HG02759 (cell line): ENCODE data around the gene FFAR2.
"Not testable (repeated sequence)": the region's sequence is repeated elsewhere in the genome, so short reads cannot be mapped to it uniquely, and the experiment has no call there.

Experiments used
- ATAC-seq: cut with Tn5 transposase; IDR thresholded peaks from one replicate; pipeline ENCODE4 v1.9.1; 2021; ENCODE audit warnings: mild to moderate bottlenecking, moderate library complexity; ENCODE audit not compliant: unreplicated experiment

FFAR2 gene

DNA sequence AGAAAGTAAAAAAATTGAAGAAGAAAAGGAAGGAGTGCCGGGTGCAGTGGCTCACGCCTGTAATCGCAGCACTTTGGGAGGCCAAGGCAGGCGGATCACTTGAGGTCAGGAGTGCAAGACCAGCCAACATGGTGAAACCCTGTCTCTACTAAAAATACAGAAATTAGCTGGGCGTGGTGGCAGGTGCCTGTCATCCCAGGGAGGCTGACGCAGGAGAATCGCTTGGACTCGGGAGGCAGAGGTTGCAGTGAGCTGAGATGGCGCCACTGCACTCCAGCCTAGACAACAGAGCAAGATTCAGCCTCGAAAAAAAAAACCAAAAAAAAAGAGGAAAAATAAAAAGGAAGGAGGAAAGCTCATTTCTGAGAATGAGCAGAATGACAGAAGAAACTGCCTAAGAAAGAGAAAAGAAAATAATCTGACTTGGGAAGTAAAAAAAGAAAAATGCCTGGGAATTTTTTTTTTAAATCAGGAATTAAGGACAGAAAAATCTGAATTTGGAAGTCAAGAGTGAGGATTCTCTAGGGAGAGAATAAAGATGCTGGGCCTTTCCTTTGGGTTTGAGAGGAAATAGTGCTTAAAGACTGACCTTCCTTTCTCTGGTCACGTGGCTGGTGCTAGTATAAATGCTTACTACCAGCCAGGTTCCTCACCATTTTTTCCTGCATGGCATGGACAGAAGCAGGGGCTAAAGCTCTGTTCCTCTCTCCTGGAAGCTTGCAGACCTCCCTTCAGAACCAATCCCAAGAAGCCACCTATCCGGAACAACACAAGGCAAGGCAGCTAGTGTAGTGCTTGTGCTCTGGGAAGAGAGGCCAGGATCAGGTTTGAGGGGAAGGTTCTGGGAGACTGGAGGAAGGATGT, at the start of gene FFAR2:
TSS of gene FFAR2 (plus strand) at position 652 of the 864 bp plus-strand sequence. CDS start 1,458 bp downstream, outside the sequence.
- no peak for ATAC-seq

DNA sequence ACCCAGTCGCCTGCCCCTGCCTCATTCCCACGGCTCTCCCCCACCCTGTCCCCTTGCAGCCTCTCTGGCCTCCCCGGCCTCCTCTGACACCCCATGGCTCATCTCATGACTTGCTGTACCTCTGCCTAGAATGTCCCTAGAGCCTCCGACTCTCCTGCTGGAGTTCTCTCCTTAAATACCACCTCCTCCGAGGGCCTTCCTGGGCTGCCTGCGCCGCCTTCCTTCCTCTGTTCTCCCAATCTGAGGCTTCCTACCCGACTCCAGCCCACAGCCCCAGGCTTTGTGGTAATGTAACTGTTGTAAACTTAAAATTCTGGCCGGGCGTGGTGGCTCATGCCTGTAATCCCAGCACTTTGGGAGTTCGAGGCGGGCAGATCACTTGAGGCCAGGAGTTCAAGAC, 49.5 kb upstream of the FFAR2 start:
- ATAC-seq: no peak

GRCh38 chr19:35399231-35399630, 48.8 kb upstream of the FFAR2 start:
- ATAC-seq: no peak

- ATAC-seq: no peak
These were observed 47.9 kb upstream of the FFAR2 start for GRCh38 chr19:35399948-35400772.

- ATAC-seq: no peak
These were observed 47.3 kb upstream of the FFAR2 start for GRCh38 chr19:35400773-35401100.

- ATAC-seq: not testable (repeated sequence)
These were observed 46.6 kb upstream of the FFAR2 start for GRCh38 chr19:35401416-35401815.

DNA sequence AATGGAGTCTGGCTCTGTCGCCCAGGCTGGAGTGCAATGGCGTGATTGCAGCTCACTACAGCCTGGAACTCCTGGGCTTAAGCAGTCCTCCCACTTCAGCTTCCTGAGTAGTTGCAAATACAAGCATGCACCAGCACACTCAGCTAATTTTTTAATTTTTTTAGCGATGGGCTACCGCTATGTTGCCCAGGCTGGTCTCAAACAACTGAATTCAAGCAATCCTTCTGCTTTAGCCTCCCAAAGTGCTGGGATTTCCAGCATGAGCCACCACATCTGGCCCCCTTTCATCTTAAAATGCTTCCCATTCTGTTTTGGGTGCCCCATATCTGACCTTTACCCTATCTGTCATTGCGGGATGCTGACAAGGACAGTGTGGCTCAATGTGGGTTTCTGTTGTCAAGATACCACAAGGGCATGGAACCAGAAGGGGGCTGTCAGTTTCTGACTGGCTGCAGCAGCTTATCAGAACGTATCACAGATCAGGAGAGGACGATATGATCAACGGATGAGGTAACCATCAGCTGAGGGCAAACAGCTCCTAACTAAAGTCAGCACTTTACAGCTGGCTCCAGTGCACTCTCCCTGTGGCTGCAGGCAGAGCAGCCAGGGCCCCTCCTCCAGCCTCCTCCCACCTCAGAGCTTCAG, 44.8 kb upstream of the FFAR2 start:
- ATAC-seq: no peak

DNA sequence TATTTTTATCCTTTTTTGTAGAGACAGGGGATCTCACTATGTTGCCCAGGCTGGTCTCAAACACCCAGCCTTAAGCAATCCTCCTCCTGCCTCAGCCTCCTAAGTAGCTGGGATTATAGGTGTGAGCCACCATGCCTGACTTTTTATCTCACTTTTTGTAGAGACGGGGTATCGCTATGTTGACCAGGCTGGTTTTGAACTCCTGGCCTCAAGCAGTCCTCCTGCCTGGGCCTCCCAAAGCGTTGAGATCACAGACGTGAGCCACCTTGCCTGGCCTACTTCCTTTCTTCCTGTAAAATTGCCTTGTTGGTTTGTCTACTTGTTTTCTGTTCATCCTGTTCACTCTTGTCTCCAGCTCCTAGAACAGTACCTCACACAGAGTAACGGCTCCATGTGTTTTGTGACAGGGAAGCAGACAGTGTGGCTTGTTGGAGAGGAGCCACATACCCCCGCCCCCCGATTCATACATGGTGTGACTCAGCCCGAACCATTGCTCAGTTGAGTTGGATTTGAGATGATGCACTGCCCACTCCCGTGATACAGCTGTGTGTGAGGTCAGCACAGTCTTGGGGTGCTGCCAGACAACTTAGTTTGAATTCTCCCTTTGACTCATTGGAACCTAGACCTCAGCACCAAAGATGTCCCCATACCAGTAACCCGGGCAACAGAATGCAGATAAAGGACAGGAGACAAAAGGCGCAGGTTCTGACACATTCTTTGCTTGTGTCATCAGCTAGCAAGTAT, 43.0 kb upstream of the FFAR2 start:
- peak; percentile 67 for ATAC-seq

DNA sequence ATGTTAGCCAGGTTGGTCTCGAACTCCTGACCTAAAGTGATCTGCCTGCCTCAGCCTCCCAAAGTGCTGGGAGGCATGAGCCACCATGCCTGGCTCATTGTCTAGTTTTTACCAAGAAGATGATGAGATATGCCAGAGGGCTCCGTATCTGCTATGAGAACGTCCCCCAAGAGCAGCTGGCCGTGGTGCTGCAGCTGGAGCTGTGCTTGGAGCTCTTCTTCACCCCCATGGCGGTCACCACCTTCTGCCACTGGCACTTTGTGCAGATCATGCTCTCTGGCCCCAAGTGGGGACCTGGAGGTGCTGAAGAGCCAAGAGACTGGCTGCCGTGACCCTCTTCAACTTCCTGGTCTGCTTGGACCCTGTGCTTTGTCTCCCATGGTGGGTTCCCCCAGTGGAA, 40.4 kb upstream of the FFAR2 start:
- no peak for ATAC-seq

DNA sequence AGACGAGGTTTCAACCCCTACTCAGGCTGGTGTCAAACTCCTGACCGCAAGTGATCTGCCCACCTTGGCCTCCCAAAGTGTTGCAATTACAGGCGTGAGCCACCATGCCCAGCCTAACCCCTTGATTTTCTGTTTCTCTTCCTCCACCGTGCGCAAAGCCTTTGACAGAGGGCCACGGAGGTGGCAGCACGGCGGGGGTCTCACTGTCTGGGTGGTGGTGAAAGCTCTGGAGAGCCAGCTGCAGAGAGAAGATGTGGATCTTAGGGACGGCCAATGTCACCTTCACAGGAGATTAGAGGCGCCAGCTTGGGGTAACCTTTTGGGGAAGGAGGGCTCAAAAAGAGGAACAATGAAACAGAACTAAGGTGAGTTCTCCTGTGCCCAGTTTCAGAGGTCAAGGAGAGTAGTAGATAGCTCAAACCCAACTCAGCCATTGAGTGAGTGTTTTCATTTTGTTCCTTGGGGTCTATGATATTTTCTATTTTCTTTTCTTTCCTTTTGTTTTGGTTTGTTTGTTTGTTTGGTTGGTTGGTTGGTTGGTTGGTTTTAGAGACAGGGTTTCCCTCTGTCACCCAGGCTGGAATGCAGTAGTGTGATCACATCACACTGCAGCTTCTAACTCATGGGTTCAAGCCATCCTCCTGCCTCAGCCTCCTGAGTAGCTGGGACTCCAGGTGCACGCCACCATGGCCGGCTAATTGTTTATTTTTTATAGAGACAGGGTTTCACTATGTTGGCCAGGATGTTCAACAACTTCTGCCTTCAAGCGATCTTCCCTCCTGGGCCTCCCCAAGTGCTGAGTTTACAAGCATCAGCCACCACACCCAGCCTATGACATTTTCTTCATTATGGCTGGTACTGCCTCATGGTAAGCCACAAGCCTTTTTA, 39.5 kb upstream of the FFAR2 start:
- ATAC-seq: peak; percentile 74

DNA sequence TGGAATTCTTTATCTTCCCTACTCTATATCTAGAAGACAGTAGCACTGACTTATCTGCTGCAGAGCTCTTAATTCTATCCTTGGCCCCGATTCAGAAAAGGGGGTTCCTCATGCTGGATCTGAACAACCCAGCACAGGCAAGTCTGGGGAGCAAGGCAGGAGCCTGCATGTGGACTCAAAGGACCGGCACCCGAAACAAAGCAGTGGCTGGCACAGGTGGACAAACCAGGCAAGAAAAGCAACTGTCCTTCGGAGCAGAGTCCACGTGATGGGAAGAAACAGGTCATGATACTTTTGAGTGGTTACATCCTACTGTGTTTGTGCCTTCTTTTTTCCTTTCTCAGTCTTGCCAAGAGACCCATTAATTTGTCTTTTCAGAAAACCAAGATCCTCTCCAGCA, 38.9 kb upstream of the FFAR2 start:
- ATAC-seq: no peak

DNA sequence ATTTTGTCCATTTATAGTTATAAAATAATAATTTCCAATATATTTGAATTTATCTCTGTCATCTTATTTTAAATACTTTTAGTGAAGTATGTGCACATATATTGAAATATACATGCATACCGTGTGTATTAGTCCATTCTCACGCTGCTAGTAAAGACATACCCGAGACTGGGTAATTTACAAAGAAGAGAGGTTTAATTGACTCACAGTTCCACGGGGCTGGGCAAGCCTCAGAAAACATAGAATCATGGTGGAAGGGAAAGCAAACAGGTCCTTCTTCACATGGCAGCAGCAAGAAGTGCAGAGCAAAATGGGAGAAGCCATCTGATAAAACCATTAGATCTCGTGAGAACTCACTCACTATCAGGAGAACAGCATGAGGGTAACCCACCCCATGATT, 37.6 kb upstream of the FFAR2 start:
- ATAC-seq: no peak

- no peak for ATAC-seq
These were observed 33.6 kb upstream of the FFAR2 start for GRCh38 chr19:35414442-35414841.

DNA sequence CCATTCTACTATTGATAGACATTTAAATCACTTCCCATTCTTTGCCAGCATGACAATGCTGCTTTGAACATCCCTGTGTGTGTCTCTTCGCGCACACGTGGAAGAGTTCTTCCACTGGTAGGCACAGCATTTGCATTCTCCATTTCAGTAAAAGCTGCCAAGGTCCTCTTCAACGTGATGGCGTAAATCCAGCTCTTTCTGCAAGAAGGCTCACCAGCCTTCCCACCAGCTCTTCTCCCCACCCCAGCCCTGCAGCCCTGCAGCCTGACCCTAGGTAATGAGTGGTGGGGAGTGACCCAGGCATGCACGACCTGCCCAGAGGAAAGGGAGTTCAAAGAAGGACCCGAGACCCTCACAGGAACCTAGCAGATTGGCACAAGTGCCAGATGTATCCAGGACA, 31.7 kb upstream of the FFAR2 start:
- ATAC-seq: no peak

DNA sequence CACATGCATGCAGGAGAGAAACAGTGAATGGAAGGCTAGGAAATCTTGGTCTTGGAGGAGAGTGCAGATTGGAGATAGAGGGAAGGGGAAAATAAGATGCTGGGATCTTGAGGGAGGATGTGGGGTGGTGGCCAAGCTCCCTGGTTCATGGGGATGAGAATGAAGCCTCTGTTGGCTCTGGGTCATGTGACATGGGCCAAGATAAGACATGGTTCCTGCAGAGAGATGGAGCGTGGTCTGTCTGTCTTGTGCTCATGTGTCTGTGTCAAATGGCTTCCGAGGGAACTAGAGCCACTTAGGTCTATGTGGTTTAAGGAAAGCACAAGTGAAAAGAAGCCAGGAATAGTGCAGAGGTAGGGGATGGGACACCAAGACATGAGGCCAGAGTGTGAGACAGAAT, 30.8 kb upstream of the FFAR2 start:
- no peak for ATAC-seq

GRCh38 chr19:35417713-35418534, 30.1 kb upstream of the FFAR2 start:
- ATAC-seq: peak; percentile 33

- ATAC-seq: no peak
These were observed 29.0 kb upstream of the FFAR2 start for GRCh38 chr19:35419046-35419445.

- ATAC-seq: no peak
These were observed 28.3 kb upstream of the FFAR2 start for GRCh38 chr19:35419805-35420204.

DNA sequence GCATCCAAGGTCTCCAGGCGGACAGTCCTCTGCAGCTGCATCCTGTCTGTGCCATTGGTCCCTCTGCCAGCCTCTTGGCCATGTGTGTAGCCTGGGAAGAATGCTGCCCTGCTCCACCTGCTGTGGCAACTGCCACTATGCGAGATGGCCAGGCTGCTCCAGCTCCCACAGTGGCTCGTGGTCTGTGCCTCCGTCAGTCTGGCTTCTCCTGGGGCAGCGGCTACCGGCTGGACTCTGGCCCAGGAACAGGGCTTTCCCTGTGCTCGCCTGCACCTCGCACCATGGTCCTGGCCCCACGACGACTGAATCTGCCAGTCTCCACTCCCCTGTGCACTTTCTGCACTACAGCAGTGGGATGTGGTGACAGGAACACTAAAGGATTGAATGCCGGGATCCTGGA, 26.7 kb upstream of the FFAR2 start:
- no peak for ATAC-seq
